Fibroblast of skin of right biceps (primary cell): ENCODE results near the gene ANKRD9.
A peak's percentile ranks its signal among the peaks of the same experiment; 100 is the strongest.

Experiments
- DNase-seq: peaks from one replicate; pipeline ENCODE4 v3.0.0-alpha.2; 2013

Gene ANKRD9

DNA sequence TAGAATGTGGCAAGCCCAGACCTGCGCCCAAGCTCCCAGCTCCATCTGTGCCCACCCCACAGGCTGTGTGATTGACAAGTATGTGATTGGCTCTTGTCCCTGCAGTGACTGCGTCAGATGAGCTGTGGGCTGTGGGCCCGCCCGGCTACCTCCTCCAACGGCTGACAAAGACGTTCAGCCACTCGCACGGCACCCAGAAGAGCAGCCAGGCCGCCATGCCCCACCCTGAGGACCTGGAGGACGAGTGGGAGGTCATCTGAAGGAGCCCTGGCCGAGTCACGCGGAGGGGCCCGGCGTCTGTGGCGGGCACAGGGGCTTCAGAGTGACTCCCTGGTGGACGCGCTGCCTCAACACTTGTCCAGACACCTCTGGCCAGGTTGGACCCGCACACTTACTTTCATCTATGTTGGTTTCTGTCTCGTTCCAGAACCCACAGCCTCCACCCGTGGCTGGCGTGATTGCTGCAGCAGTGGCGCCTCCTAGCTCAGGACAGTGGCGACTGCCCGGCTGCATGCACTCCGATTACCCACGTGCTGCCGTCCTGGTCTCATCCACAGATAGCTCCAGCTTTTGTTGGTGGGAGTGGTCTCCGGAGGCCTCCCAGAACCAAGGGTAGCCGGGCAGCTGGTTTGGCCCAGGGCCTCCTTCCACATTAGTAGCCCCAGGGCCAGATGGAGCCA is 11.4 kb downstream of the ANKRD9 start:
- DNase-seq = no peak

DNA sequence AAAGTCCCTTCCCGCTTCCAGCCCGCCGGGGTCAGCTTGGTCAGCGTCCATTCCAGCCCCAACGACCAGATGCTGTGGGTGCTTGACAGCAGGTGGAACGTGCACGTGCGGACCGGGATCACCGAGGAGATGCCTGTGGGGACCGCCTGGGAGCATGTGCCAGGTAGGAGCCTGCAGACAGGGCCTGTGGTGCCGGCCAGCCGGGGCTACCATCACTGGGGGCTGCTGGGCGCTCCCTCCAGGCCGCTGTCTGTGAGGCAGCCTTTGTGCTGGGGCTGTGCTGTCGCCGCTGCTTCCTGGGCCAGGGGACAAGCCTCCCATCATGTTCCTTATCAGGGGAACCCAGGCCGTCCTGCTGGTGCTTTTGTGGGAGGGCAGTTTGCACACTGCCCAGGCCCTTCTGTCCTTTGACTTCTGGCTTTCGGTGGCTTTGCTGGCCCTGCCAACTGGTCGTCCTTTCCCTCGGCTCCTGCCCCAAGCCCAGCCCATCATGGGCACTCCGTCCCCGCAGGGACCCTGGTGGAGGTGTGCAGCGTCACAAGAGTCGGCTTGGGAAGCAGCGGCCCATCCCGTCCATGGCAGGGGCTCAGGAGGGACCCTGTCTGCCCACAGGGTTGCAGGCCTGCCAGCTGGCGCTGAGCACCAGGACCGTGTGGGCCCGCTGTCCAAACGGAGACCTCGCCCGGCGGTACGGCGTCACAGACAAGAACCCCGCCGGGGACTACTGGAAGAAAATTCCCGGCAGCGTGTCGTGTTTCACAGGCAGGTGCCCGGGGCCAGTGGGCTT is 12.4 kb downstream of the ANKRD9 start:
- no peak for DNase-seq

DNA sequence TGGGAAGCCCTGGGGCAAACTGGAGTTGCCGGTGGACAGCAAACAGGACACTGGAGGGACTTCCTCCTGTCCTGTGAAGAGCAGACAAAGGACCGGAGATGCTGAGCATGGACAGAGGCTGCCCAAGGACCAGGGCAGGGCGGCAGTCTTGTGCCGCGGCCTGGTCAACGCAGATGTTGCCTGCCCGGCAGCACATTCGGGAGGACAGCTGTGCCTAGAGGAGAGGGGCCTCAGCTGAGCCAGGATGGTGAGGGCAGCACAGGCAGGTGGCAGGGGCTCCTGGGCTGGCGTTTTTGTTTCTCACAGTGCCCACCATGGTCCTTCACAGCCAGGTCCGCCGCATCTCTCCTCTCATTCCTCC is 13.3 kb downstream of the ANKRD9 start:
- no peak for DNase-seq

DNA sequence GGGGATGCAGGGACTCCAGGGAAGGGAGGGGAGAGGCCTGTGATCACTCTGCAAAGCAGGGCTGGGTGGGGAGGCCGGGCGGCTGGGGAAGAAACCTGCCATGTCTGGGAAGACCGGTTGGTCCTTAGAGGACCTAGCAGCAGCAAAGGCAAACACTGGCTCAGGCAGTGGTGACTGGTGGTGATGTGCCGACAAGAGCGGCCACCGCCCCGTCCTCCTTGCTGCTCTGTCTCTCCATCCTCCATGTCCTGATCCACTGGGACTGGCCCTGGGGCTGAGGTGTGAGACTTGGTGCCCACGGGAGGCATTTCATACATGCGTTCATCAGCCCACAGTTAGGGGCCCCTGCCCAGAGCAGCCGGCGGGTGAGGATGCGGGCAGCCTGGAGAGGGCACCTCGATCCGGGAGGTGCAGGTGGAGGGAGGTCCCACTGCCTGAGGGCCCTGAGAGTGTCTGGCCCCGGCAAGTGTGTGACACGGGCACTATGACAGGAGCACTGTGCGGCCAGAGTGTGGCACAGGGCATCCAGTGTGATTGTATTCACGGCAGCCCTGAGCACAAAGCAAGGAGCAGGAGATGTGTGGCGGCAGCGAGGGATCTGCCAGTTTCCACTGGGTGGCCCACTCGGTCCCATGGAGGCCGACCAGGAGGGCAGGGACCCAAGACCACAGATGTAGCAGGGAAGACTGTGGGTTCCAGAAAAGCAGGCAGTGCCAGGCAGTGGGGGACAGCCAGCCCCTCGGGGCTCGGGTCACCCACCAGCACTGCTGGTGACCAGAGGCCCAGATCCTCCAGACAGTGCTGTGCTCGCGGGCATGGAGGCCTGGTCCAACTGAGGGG is 13.9 kb downstream of the ANKRD9 start:
- no peak for DNase-seq

DNA sequence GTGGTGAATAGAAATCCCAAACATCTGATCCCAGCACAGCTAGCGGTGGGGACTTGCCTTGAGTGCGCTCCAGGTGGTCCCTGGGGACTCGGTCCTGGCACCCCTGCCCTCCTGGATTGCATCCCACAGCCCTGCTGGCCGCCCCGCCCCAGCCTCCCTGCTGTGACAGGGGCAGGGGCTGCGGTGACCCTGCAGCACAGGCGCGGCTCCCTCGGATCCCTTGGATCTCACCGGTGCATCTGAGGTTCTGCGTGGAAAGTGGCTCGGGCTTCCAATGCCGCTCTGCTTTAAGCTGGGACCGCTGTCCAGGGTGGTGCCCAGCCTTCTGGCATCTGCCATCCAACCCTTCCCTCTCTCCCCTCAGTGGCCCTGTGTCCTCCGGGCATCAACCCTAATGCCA is 16.0 kb downstream of the ANKRD9 start:
- no peak for DNase-seq

DNA sequence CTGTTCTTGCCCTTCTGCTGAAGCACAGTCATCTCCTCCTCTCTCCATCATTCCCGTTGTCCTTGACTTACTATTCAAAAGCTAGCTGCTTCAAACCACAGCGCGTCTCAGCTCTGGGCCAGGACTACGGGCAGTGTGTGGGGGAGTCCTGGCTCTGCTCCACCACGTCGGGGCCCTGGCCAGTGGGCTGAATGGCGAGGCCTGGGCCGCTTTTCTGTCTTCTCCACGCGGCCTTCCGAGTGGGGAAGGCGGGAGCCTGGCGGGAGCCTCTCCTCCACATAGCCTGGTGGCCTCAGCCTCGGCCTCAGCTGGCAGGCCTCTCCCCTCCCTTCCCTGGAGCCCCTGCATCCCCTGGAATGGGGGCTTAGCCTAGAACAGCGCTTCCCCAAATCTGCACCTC is 16.5 kb downstream of the ANKRD9 start:
- no peak for DNase-seq

DNA sequence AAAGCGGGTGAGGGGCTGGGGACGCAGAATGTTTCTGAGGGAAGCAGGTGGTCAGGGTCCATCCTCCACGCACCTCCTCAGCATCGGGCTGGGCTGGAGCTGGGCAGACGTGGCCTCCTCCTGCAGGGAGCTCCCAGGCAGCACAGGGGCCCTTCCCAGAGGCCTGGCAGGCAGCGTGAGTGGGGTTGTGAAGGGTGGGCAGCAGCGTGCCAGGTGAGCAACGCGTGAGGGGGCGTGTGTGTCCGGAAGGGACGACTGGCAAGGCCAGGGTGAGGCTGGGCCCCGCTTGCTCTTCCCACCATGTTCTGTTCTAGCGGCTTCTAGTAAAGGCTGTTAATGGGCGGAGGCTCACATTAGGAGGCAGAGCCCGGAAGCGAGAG is 17.1 kb downstream of the ANKRD9 start:
- no peak for DNase-seq

DNA sequence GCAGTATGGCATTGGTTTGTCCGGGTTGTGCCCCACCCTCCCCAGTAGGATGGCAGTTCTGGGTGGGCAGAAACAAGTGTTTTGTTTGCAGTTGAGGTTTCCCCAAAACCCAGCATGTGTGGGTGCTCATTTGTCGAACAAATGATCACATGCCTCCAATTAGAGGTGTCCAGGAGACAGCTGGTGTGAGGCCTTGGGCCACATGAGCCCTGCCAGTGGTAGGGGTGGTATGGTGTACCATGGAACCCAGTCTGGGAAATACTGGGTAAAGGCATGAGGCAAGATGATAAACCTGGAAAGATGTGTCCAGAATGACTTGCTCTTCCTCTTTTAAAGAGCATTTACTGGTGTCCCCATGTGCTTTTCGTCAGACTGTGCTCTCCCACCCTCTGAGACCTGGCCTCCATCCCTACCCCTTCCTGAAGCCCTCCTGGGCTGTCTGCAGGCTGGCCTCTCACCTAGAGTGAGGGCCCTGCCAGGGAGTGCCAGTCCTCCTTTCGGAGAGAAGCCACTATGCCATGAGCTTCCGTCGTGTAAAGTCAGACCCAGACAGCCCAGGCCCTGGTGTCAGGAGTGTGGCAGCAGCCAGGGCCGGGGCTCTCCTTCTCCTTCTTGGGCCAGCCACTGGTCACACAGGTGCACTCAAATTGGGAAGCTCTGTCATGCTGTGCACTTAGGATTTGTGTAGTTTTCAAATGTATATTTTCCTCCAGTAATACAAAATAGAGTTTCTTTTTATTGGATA is 17.6 kb downstream of the ANKRD9 start:
- no peak for DNase-seq

DNA sequence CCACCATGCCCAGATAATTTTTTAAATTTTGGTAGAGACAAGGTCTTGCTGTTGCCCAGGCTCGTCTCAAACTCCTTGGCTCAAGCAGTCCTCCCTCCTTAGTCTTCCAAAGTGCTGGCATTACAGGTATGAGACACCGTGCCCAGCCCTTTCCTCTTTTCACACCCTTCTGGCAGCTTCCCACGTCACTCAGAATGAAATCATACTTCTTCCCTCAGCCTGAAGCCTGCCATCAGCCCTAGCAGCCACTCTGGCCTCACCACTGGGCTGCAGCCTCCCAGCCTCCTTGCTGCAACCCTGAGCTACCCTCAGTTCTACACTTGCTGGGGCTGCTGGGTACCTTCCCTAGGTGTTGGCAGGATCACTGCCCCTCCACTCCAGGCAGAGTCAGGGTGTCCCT is 18.2 kb downstream of the ANKRD9 start:
- DNase-seq = no peak

DNA sequence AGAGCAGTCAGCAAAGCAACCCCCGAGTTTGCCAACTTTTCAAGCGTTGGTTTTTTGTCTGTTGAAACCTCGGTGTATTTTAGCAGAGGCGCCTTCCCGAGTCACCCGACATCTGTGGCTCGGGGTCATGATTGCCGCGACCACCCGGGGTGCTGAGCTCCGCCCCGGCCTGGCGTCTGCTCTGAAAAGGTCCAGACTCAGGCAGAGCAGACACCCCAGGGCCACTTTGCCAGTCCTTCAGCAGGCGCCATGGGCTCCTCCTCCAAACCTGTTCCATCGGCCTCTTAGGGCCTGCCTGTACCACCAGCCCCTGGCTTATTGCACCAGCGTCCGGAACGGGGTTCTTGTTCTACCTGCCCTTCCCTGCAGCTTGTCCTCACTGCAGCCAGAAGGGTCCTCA is 19.1 kb downstream of the ANKRD9 start:
- DNase-seq = no peak

DNA sequence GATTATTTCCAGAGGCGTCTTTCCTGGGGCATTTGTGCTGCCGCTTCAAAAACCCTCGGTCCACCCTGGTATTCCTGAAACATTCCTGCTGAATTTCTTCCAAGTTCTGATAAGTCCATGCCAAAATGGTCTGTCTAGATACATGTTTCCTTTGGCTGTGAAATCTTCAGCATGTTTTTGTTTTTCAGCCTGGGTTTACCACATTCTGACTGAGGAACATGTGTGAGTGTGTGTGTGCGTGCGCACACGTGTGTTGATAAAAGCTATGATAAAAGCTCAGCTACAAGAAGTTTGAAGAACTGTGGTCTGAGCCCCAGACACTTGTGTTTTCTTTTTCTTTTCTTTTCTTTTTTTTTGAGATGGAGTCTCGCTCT is 22.4 kb downstream of the ANKRD9 start:
- no peak for DNase-seq

DNA sequence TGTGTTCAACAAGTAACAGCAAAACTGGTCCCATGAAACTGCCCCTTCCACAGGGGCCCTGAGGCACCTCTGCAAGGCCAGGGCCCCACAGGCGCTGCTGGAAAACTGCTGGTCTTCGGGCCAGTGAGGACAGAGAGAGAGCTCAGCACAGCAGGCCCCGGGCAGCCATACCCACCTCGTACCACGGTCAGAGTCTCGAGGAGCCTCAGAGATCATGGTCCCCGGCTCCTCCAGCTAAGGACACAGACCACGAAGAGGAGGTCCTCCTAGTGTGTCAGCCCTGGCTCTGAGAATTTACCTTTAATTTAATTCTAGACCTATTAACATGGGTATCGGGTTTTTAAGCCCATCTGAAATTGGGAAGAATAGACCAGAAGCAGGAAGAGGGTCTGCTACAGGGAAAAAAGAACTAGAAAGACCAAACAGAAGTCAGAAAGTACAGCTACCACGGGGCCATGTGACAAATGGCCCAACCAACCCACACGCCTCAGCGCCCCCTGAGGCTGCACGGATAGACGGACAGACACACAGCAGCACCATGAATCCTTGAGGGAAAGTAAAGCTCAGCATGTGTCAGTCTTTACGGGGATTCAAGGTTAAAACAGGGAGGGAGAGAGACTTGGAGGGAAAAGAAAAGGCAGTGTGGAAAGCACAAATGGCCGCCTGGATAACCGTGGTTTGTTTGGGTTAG is 22.9 kb downstream of the ANKRD9 start:
- DNase-seq = no peak

DNA sequence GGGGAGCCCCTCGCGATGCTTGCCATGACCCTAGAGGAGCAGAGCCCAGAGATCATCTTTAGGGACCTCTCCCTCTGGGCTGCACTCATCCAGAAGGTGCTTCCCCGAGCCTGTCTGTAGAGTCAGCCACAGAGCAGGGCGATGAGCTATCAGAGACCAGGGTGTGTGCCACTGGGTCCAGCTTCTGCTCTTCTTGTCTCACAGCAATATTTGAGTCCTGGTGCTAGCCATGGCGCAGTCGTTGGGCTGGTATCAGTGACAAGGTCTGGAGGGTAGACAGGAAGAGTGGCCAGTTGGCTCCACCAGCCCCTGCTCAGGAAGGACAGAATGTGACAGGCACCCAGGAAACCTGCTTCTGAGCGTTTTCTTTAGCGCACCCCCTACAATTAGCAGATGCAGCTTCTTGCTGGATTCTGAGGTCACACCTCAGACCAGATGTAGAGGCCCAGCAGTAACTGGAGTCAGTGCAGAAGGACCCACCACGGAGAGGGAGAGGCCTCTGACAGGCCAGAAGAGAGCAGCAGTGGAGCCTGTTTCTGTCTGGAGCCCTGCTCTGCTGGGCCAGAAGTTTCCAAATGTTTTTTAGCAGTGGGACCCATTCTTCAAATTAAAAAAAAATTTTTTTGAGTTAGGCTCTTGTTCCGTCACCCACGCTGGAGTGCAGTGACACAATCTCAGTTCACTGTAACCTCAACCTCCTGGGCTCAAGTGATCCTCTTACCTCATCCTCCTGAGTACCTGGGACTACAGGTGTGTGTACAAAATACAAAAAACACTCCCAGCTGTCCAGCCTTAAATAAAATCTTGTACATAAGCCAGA is 23.7 kb downstream of the ANKRD9 start:
- DNase-seq = no peak

DNA sequence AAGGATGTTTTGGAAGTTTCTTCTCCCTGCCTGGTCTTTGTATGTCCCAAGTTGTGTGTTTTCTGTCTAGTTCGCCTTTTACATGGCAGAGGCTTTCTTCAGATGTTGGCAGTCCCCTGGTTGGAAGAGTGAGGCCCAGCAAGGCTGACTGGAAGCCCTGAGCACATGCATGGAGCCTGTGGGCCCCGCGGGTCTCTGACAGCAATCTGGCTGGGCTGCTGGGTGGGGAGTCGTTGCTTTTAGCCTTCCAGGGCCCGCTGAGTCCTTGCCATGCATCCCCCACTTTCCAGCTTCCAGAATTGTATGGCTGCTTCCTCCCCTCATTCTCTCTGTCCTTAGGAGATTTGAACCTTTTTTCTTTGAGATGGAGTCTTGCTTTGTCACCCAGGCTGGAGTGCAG is 25.3 kb downstream of the ANKRD9 start:
- no peak for DNase-seq

DNA sequence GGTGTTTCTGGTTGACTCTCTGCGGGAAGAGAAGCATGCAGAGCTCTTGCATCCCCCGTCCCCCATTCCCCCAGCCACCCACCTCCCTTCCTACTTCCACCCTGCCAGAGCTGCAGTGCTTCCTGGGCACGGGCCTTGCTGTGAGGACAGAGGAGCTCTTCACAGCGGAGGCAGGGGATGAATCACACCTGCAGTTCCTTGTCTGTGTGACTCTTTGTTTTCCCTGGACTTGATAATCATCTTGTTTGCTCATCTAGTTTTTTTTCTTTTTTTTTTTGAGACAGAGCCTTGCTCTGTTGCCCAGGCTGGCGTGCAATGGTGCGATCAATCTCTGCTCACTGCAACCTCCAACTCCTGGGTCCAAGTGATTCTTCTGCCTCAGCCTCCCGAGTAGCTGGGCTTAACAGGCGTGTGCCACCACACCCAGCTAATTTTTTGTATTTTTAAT is 27.8 kb downstream of the ANKRD9 start:
- peak; percentile 25 for DNase-seq

DNA sequence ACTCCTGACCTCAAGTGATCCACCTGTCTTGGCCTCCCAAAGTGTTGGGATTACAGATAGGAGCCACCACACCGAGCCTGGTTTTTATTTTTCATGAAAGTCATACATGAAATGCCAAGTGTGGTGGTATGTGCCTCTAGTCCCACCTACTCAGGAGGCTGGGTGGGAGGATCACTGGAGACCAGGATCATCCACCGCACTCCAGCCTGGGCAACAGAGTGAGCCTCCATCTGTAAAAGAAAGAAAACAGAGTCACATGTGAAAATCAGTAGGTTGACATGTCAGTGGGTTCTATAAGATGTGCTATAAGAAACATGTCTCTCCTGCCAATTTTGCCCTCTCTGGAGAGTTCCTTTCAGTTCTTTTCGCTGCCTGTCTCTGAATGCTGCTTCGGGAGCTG is 28.2 kb downstream of the ANKRD9 start:
- no peak for DNase-seq

DNA sequence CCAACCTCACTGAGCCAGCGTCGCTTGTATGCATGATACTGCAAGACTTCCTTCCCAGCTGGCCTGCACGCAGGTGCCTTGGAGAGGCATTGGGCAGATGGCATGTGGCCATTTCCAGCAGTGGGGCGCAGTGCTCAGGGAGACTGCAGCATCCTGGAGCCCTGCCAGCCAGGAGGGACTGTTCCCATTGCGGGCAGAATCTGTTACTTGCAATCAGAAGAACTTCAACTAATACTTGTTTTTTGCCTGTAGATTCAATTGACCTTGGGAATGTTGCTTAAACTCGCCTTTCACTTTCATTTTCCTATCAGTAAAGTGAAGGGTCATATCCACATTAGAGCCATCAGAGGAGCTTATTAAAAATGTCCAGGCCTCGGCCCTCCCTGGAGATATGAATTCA is 29.8 kb downstream of the ANKRD9 start:
- DNase-seq = no peak

DNA sequence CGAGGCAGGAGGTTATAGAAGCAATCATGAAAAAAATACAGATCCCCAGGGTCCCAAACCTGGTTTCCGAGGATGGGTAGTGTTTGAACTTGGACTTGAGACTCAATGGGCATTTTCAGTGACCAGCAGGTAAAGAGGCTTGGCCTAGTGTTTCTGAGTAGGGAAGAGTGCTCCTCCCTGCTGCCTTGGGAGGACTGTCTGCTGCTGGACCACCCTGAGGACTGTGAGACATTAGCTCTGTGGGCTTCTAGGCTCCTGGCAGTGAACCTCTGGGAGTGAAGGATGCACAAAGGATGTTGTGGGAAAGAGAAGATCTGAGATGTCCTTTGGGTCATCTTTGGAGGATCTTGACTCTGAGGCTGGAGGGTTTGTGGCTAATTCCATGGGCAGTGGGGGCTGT is 30.5 kb downstream of the ANKRD9 start:
- no peak for DNase-seq

DNA sequence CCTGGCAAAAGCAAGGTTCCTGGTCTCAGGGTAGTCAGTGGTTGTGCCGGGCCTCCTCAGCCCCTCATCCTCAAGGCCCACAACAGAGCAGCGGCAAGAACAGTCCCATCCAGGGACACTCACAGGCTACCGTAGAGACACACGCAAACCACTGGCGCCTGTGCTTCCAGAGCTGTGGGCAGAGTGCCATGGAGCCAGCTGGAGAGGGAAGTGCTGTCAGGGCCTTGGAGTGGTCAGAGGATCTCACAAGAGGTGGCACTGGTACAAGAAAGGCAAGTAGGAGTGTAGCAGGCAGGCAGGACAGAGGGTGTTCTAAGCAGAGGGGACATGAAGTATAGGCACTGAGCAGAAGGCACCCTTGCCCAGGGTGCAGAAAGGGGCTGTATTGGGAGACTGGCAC is 34.6 kb downstream of the ANKRD9 start:
- DNase-seq = no peak

DNA sequence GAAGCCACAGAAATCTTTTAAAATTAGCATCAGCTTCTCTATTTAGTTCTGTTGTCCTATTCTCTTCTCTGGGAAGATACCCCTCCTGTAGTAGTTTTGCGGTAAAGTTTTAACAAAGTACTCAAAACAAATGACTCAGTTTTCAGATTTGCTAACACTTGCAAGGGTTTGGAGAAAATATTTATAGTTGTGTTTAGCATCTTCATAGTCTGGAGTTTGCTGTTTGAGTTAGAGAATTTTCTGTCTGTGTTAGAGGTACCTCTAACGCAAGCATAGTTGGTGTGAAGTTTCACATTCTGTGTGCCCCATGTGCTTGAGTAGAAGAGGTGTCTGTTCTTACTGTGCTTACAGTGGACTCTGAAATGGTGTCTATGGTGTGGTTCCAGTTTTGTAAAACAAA is 36.0 kb downstream of the ANKRD9 start:
- DNase-seq = no peak

DNA sequence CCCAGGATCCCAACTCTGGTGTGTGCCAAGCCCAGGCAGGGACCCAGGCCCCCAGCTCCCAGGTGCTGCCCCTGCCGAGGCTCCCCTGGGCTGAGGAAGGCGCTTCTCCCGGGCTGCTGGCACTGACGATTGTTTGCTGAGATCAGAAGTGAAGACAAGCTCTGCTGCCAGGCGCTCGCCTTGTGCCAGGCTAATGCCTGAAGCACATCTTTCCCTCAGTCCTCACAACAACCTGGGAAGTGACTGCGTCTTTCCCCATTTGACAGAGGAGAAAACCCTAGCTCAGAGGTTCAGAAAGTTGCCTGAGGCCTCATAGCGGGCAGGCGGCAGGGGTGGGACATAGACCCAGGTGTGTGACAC is 36.8 kb downstream of the ANKRD9 start:
- DNase-seq = no peak
